ENCODE measurements around the gene SNX8. TPM values are rescaled to one million over a fixed set of nuclear protein-coding genes. Genes with fewer than 3 reads are reported as not detected.
A peak's percentile ranks its signal among the peaks of the same experiment; 100 is the strongest.

Gene SNX8
- total and polyA plus RNA-seq, 2 donors (not counting 1 experiment from before 2014, with no cell fraction given), result 64.4 to 126 TPM

GRCh38 chr7:2296832-2297231 lies 17.4 kb downstream of the SNX8 start:
- peak overlapping the region; percentile 29 for H3K9ac ChIP-seq (ENCODE audit: low read length)
- H3K36me3 ChIP-seq (replicated peaks in 1 of 2; ENCODE audit: control extremely low read depth in 1 of 2, control insufficient read depth in 1 of 2, extremely low read depth in 1 of 2, insufficient read depth in 2 of 2, low read length in 1 of 2), result no peaks in the 10 kb centered on the region
- TF ChIP-seq CTCF (IDR thresholded peaks at IDR 0.05) (no peak), EZH2 (IDR thresholded peaks at IDR 0.05; ENCODE audit: borderline replicate concordance, insufficient read depth, low read depth, low read length, poor library complexity, severe bottlenecking) (no peak)
- H3K9me3 ChIP-seq (ENCODE audit: control extremely low read depth in 1 of 3, control insufficient read depth in 2 of 3, insufficient read depth in 1 of 3, low read length in 2 of 3), result peaks cover 0 to 23% (median 4%) of the 10 kb centered on the region in 3 donors
- H3K4me1 ChIP-seq (ENCODE audit: control insufficient read depth in 2 of 2, insufficient read depth in 2 of 2, low read length in 2 of 2), result peaks cover 57 to 68% of the 10 kb centered on the region in 2 donors
- H3K4me2 ChIP-seq (replicated peaks; ENCODE audit: low read depth, low read length, poor library complexity, severe bottlenecking), result peak overlapping the region; percentile 51
- peaks cover 99% of the 10 kb centered on the region for H3K79me2 ChIP-seq (ENCODE audit: control insufficient read depth, insufficient read depth, low read length)
- H3K27me3 ChIP-seq (replicated peaks in 1 of 4; ENCODE audit: control extremely low read depth in 1 of 4, control insufficient read depth in 3 of 4, insufficient read depth in 4 of 4, low read length in 3 of 4), result no peaks in the 10 kb centered on the region
- H4K20me1 ChIP-seq (ENCODE audit: control insufficient read depth, insufficient read depth, low read length, poor library complexity, severe bottlenecking), result no peaks in the 10 kb centered on the region
- intact Hi-C loops (cut with micrococcal nuclease), result loop anchor here (5.0 kb wide), 1 partner anchor 35 kb away; no protein-coding TSS in a partner anchor
- CTCF ChIA-PET, result no interaction called here
- H3K9me3 Mint-ChIP-seq (ENCODE audit: insufficient read depth), result peaks cover 2% of the 10 kb centered on the region
- H3K4me1 Mint-ChIP-seq, result peaks cover 60% of the 10 kb centered on the region
- no CpG with 5 or more reads among the region's 6 CpGs for WGBS (ENCODE audit: insufficient coverage)
- POLR2A ChIA-PET, result interaction anchor here (1.0 kb wide), 1 partner anchor 16 kb away, joined by 3 read pairs; no protein-coding TSS in a partner anchor
- H3K4me3 Mint-ChIP-seq, result peak overlapping the region; percentile 79
- DNase-seq, result peak; percentile 55
- ATAC-seq (ENCODE audit: low read depth), result peak; percentile 8
- peak overlapping the region; percentile 80 for H3K27ac Mint-ChIP-seq
- H2AFZ ChIP-seq (ENCODE audit: insufficient read depth, low read depth, low read length, poor library complexity, severe bottlenecking), result no peak overlapping the region
- no peaks in the 10 kb centered on the region for H3K27me3 Mint-ChIP-seq
- H3K27ac ChIP-seq (ENCODE audit: low read length in 2 of 2), result peak overlapping the region; percentile 51 to 62
- H3K4me3 ChIP-seq (ENCODE audit: control extremely low read depth in 1 of 5, extremely low read depth in 1 of 5, insufficient read depth in 1 of 5, low read depth in 2 of 5, low read length in 4 of 5), result peak overlapping the region in 1 of 5 experiments; percentile 29

- peak overlapping the region; percentile 51 for H3K4me2 ChIP-seq (replicated peaks; ENCODE audit: low read depth, low read length, poor library complexity, severe bottlenecking)
Observed at GRCh38 chr7:2295936-2296620, 18.2 kb downstream of the SNX8 start.

More at GRCh38 chr7:2295936-2296620, 18.2 kb downstream of the SNX8 start:
- peaks cover 0 to 23% (median 4%) of the 10 kb centered on the region in 3 donors for H3K9me3 ChIP-seq (ENCODE audit: control extremely low read depth in 1 of 3, control insufficient read depth in 2 of 3, insufficient read depth in 1 of 3, low read length in 2 of 3)
- H4K20me1 ChIP-seq (ENCODE audit: control insufficient read depth, insufficient read depth, low read length, poor library complexity, severe bottlenecking), result no peaks in the 10 kb centered on the region
- CTCF ChIA-PET, result interaction anchor here (0.7 kb wide), 1 partner anchor 190 kb away, joined by 3 read pairs; no protein-coding TSS in a partner anchor
- no peak overlapping the region for H3K9ac ChIP-seq (ENCODE audit: low read length)
- Mint-ChIP-seq H3K9me3 (ENCODE audit: insufficient read depth) (peaks cover 2% of the 10 kb centered on the region), H3K4me1 (peaks cover 57% of the 10 kb centered on the region), H3K27ac (peak overlapping the region; percentile 80), H3K27me3 (no peaks in the 10 kb centered on the region), H3K4me3 (peak overlapping the region; percentile 44)
- H3K79me2 ChIP-seq (ENCODE audit: control insufficient read depth, insufficient read depth, low read length), result peaks cover 99% of the 10 kb centered on the region
- WGBS (ENCODE audit: insufficient coverage), result 57% methylated on average over 1 of the region's 6 CpGs
- no peak overlapping the region for H2AFZ ChIP-seq (ENCODE audit: insufficient read depth, low read depth, low read length, poor library complexity, severe bottlenecking)
- H3K27me3 ChIP-seq (replicated peaks in 1 of 4; ENCODE audit: control extremely low read depth in 1 of 4, control insufficient read depth in 3 of 4, insufficient read depth in 4 of 4, low read length in 3 of 4), result no peaks in the 10 kb centered on the region
- H3K36me3 ChIP-seq (replicated peaks in 1 of 2; ENCODE audit: control extremely low read depth in 1 of 2, control insufficient read depth in 1 of 2, extremely low read depth in 1 of 2, insufficient read depth in 2 of 2, low read length in 1 of 2), result no peaks in the 10 kb centered on the region
- intact Hi-C loops (cut with micrococcal nuclease), result loop anchor here (5.0 kb wide), 1 partner anchor 34 kb away; no protein-coding TSS in a partner anchor
- peak overlapping the region in 1 of 2 donors; percentile 62 for H3K27ac ChIP-seq (ENCODE audit: low read length in 2 of 2)
- POLR2A ChIA-PET, result interaction anchor here (1.0 kb wide), 1 partner anchor 17 kb away, joined by 3 read pairs; no protein-coding TSS in a partner anchor
- TF ChIP-seq CTCF (IDR thresholded peaks at IDR 0.05) (no peak), EZH2 (IDR thresholded peaks at IDR 0.05; ENCODE audit: borderline replicate concordance, insufficient read depth, low read depth, low read length, poor library complexity, severe bottlenecking) (no peak)
- DNase-seq (no peak), ATAC-seq (ENCODE audit: low read depth) (no peak)
- H3K4me1 ChIP-seq (ENCODE audit: control insufficient read depth in 2 of 2, insufficient read depth in 2 of 2, low read length in 2 of 2), result peaks cover 50 to 61% of the 10 kb centered on the region in 2 donors
- no peak overlapping the region for H3K4me3 ChIP-seq (ENCODE audit: control extremely low read depth in 1 of 5, extremely low read depth in 1 of 5, insufficient read depth in 1 of 5, low read depth in 2 of 5, low read length in 4 of 5)

Data from B cell (primary cell).